ENCODE results near the gene PEDS1.

- no peak for TF ChIP-seq REST (IDR thresholded peaks at IDR 0.05; ENCODE audit: insufficient read depth in 1 of 2, low read depth in 2 of 2, low read length in 2 of 2)
- no peak for TF ChIP-seq POLR2AphosphoS5 (IDR thresholded peaks at IDR 0.05; ENCODE audit: low read depth, low read length)
These were observed 27.8 kb upstream of the PEDS1 start for GRCh38 chr20:50181344-50181743.

All from PFSK-1 (cell line).